HepG2 (cell line): Measurements from ENCODE around the gene ABHD18. TPM values are rescaled to one million over a fixed set of nuclear protein-coding genes. Genes with fewer than 3 reads are reported as not detected.
A peak's percentile ranks its signal among the peaks of the same experiment; 100 is the strongest.

Source experiments
- AKNA ChIP-seq: sonication (generic); formaldehyde crosslinking; IDR thresholded peaks from 2 replicates; pipeline ENCODE4 v1.4.0; 2020; ENCODE audit warnings: missing genetic modification reagents, borderline replicate concordance
- DR1 ChIP-seq: sonication (generic); formaldehyde crosslinking; IDR thresholded peaks from 2 replicates; pipeline ENCODE4 v1.8.0; 2021; ENCODE audit warnings: mild to moderate bottlenecking, missing genetic modification reagents, inconsistent platforms
- DRAP1 ChIP-seq: IDR thresholded peaks from 2 replicates; pipeline ENCODE4 v1.6.1; 2016; ENCODE audit warnings: missing genetic modification reagents, missing compliant biosample characterization
- ETV5 ChIP-seq: IDR thresholded peaks from 2 replicates; pipeline ENCODE4 v1.6.1; 2018; ENCODE audit warnings: missing biosample characterization, missing genetic modification reagents, inconsistent platforms, borderline replicate concordance
- HDAC6 ChIP-seq: fragments of 200-600 bp; sonication (generic); IDR thresholded peaks from 2 replicates; pipeline ENCODE4 v1.7.0; 2017; ENCODE audit warnings: mild to moderate bottlenecking, antibody characterized with exemption, low read length, low read depth
- HNRNPH1 ChIP-seq: fragments of 200-400 bp; formaldehyde crosslinking; optimal IDR thresholded peaks from 2 replicates; pipeline ENCODE3; 2017; ENCODE audit warnings: mild to moderate bottlenecking, low read depth, low read length
- IKZF4 ChIP-seq: sonication (generic); formaldehyde crosslinking; IDR thresholded peaks from 2 replicates; pipeline ENCODE4 v1.5.1; 2020; ENCODE audit warnings: borderline replicate concordance, mild to moderate bottlenecking, low read depth, missing genetic modification reagents; ENCODE audit errors: not compliant biosample characterization
- IRF2 ChIP-seq: IDR thresholded peaks from 2 replicates; pipeline ENCODE4 v1.6.1; 2018; ENCODE audit warnings: missing genetic modification reagents, missing compliant biosample characterization
- KAT7 ChIP-seq: IDR thresholded peaks from 2 replicates; pipeline ENCODE4 v1.6.1; 2018; ENCODE audit warnings: borderline replicate concordance, missing compliant biosample characterization
- LCORL ChIP-seq, 2 experiments: fragments of 450-650 bp in 1 of 2; sonication (generic) in 1 of 2; formaldehyde crosslinking in 1 of 2; IDR thresholded peaks; 2 replicates each; pipeline versions ENCODE4 v1.5.0 to v1.6.1; 2017 to 2020; ENCODE audit warnings: antibody characterized with exemption in 1 of 2, missing genetic modification reagents in 1 of 2
- MAFF ChIP-seq: IDR thresholded peaks from 2 replicates; pipeline ENCODE4 v1.6.1; 2011; ENCODE audit warnings: low read depth, low read length, improper control_type of control experiment
- MATR3 ChIP-seq: sonication (generic); formaldehyde crosslinking; IDR thresholded peaks from 2 replicates; pipeline ENCODE4 v1.4.0; 2020; ENCODE audit warnings: missing genetic modification reagents
- MEIS2 ChIP-seq: sonication (generic); formaldehyde crosslinking; IDR thresholded peaks from 2 replicates; pipeline ENCODE4 v1.9.0; 2021; ENCODE audit warnings: mild to moderate bottlenecking, missing genetic modification reagents
- RBM22 ChIP-seq: fragments of 200-400 bp; formaldehyde crosslinking; optimal IDR thresholded peaks from 2 replicates; pipeline ENCODE3; 2017; ENCODE audit warnings: mild to moderate bottlenecking, low read length, moderate library complexity
- SALL1 ChIP-seq: sonication (generic); formaldehyde crosslinking; IDR thresholded peaks from 2 replicates; pipeline ENCODE4 v1.8.0; 2022; ENCODE audit warnings: mild to moderate bottlenecking, missing genetic modification reagents
- SNRNP70 ChIP-seq: fragments of 200-400 bp; formaldehyde crosslinking; IDR thresholded peaks from 2 replicates; pipeline ENCODE4 v1.6.1; 2017; ENCODE audit warnings: mild to moderate bottlenecking, low read depth, low read length, moderate library complexity
- ZBTB33 ChIP-seq: sonication (generic); formaldehyde crosslinking; IDR thresholded peaks from 2 replicates; pipeline ENCODE4 v1.4.0; 2020; ENCODE audit warnings: missing genetic modification reagents
- ZFP1 ChIP-seq: IDR thresholded peaks from 2 replicates; pipeline ENCODE4 v1.6.1; 2016
- ZNF160 ChIP-seq: sonication (generic); formaldehyde crosslinking; IDR thresholded peaks from 2 replicates; pipeline ENCODE4 v1.8.0; 2022; ENCODE audit warnings: mild to moderate bottlenecking, inconsistent platforms, missing genetic modification reagents
- ZNF17 ChIP-seq: sonication (generic); formaldehyde crosslinking; IDR thresholded peaks from 2 replicates; pipeline ENCODE4 v1.5.0; 2020; ENCODE audit warnings: mild to moderate bottlenecking, missing genetic modification reagents
- ZNF546 ChIP-seq: sonication (generic); formaldehyde crosslinking; conservative IDR thresholded peaks from 2 replicates; pipeline ENCODE4 v1.8.1; 2023; ENCODE audit warnings: mild to moderate bottlenecking, missing genetic modification reagents
- ZNF558 ChIP-seq: sonication (generic); formaldehyde crosslinking; IDR thresholded peaks from 2 replicates; pipeline ENCODE4 v1.9.0; 2022; ENCODE audit warnings: mild to moderate bottlenecking, missing genetic modification reagents, borderline replicate concordance
- ZNF746 ChIP-seq: sonication (generic); formaldehyde crosslinking; IDR thresholded peaks from 2 replicates; pipeline ENCODE4 v1.8.0; 2022; ENCODE audit warnings: mild to moderate bottlenecking, missing genetic modification reagents
- ZNF780A ChIP-seq: sonication (generic); formaldehyde crosslinking; IDR thresholded peaks from 2 replicates; pipeline ENCODE4 v1.8.0; 2022; ENCODE audit warnings: mild to moderate bottlenecking, missing genetic modification reagents, moderate library complexity
- polyA plus RNA-seq, 8 experiments: library from polyadenylated mRNA; depleted of rRNA in 3 of 8; stranded (reverse) in 7 of 8; unstranded in 1 of 8; fragments of >200 nt; fragmentation: Illumina TruSeq in 4 of 8; extraction: Trizol in 4 of 8; gene quantifications; 2 replicates each; pipeline versions ENCODE4 v1.2.1 to v1.2.3, GENCODE V29; 2011 to 2016; ENCODE audit warnings: low read depth in 4 of 8, missing spikeins in 1 of 8, mixed read lengths in 1 of 8; ENCODE audit not compliant: insufficient read depth in 1 of 8
- total RNA-seq, 5 experiments: library from RNA; depleted of rRNA; stranded (reverse); fragments of >200 nt; fragmentation: Illumina TruSeq; extraction: Trizol; gene quantifications; 2 replicates each; pipeline ENCODE4 v1.2.3, GENCODE V29; 2016; ENCODE audit warnings: low read depth in 1 of 5

Gene ABHD18
- total and polyA plus RNA-seq, 2 of the 13 experiments (the other 11 are each of a cell fraction or from before 2014, with no cell fraction given): 5.5 to 16.3 TPM

- peak; percentile 25 for TF ChIP-seq IKZF4 (CRISPR knock-in tag)
- TF ChIP-seq HDAC6: no peak
- no peak for TF ChIP-seq ZNF17 (CRISPR knock-in tag)
- 0 out of 2 replicates have a peak, but pooled peaks have one; percentile 44 for TF ChIP-seq ZNF746 (CRISPR knock-in tag)
- 0 out of 2 replicates have a peak, but pooled peaks have one; percentile 56 for TF ChIP-seq ZNF558
- TF ChIP-seq LCORL (IDR thresholded peaks at IDR 0.05): no peak
- peak; percentile 81 for TF ChIP-seq LCORL (CRISPR knock-in tag; IDR thresholded peaks at IDR 0.05)
- 0 out of 2 replicates have a peak, but pooled peaks have one; percentile 40 for TF ChIP-seq ZFP1 (CRISPR knock-in tag)
- TF ChIP-seq ZNF546 (CRISPR knock-in tag): peak; percentile 81; the same call in 1 of the 2 replicates
- no peak; the same call in 1 of the 2 replicates for TF ChIP-seq KAT7
- no peak for TF ChIP-seq AKNA
- TF ChIP-seq RBM22: no peak
- TF ChIP-seq DRAP1: peak; percentile 89
- TF ChIP-seq IRF2 (CRISPR knock-in tag): peak; percentile 86
- no peak; the same call in 1 of the 2 replicates for TF ChIP-seq ZBTB33
- TF ChIP-seq SALL1 (CRISPR knock-in tag): peak; percentile 84
- no peak for TF ChIP-seq HNRNPH1
- TF ChIP-seq MATR3 (CRISPR knock-in tag): no peak
- peak; percentile 76; the same call in 1 of the 2 replicates for TF ChIP-seq ZNF780A (CRISPR knock-in tag)
- TF ChIP-seq SNRNP70: no peak
- no peak for TF ChIP-seq MEIS2 (CRISPR knock-in tag)
- TF ChIP-seq ZNF160 (CRISPR knock-in tag): no peak
- TF ChIP-seq ETV5: peak; percentile 62; the same call in 1 of the 2 replicates
- peak; percentile 59; the same call in 1 of the 2 replicates for TF ChIP-seq DR1
- TF ChIP-seq MAFF: no peak
Measured at GRCh38 chr4:127965062-127965802, at the start of gene ABHD18, which contains the start of gene MFSD8 (continued).
